ENCODE measurements around the gene IZUMO4. TPM values are rescaled to one million over a fixed set of nuclear protein-coding genes. Genes with fewer than 3 reads are reported as not detected.

The IZUMO4 gene
- total RNA-seq, 2 experiments from 2014 or later = 15.2 to 16.6 TPM

- Mint-ChIP-seq H3K4me3 (no peak overlapping the region), H3K4me1 (peaks cover 16% of the 10 kb centered on the region), H3K27ac (no peak overlapping the region), H3K27me3 (no peaks in the 10 kb centered on the region), H3K36me3 (ENCODE audit: low read depth) (peaks cover 31% of the 10 kb centered on the region), H3K9me3 (ENCODE audit: low read depth) (no peaks in the 10 kb centered on the region)
- ChIA-PET POLR2A (no interaction called here), CTCF (interaction anchor here (0.7 kb wide), 1 partner anchor 31 kb away, joined by 3 read pairs; no protein-coding TSS in a partner anchor)
- intact Hi-C loops (cut with DNase I, micrococcal nuclease) = loop anchor here in 1 of 2 experiments (10.0 kb wide), 1 partner anchor 834 kb away; the partner anchor contains the start of gene CIRBP
- no peak for DNase-seq
- no peak for ATAC-seq
Observed at GRCh38 chr19:2099054-2099501, 2.4 kb downstream of the IZUMO4 start.

GRCh38 chr19:2099937-2100718 is 3.4 kb downstream of the IZUMO4 start:
- DNase-seq = no peak
- Mint-ChIP-seq H3K4me1 (peaks cover 10% of the 10 kb centered on the region), H3K9me3 (ENCODE audit: low read depth) (no peaks in the 10 kb centered on the region), H3K36me3 (ENCODE audit: low read depth) (peaks cover 30% of the 10 kb centered on the region), H3K27me3 (no peaks in the 10 kb centered on the region), H3K4me3 (no peak overlapping the region), H3K27ac (no peak overlapping the region)
- ATAC-seq = no peak
- intact Hi-C loops (cut with DNase I, micrococcal nuclease) = loop anchor here in 1 of 2 experiments (10.0 kb wide), 1 partner anchor 835 kb away; the partner anchor contains the start of gene CIRBP
- POLR2A ChIA-PET = no interaction called here
- CTCF ChIA-PET = no interaction called here

GRCh38 chr19:2100719-2101061 is 4.0 kb downstream of the IZUMO4 start:
- POLR2A ChIA-PET = no interaction called here
- intact Hi-C loops (cut with DNase I, micrococcal nuclease) = no loop called here

GRCh38 chr19:2101417-2102335 is 5.0 kb downstream of the IZUMO4 start:
- Mint-ChIP-seq H3K36me3 (ENCODE audit: low read depth) (peaks cover 39% of the 10 kb centered on the region), H3K4me3 (no peak overlapping the region), H3K27ac (no peak overlapping the region), H3K4me1 (peaks cover 10% of the 10 kb centered on the region), H3K9me3 (ENCODE audit: low read depth) (no peaks in the 10 kb centered on the region), H3K27me3 (no peaks in the 10 kb centered on the region)
- POLR2A ChIA-PET = no interaction called here
- ATAC-seq = no peak
- DNase-seq = no peak
- CTCF ChIA-PET = no interaction called here
- intact Hi-C loops (cut with DNase I, micrococcal nuclease) = no loop called here

More at GRCh38 chr19:2100719-2101061, 4.0 kb downstream of the IZUMO4 start:
- Mint-ChIP-seq H3K4me1 (peaks cover 10% of the 10 kb centered on the region), H3K9me3 (ENCODE audit: low read depth) (no peaks in the 10 kb centered on the region), H3K27me3 (no peaks in the 10 kb centered on the region), H3K4me3 (no peak overlapping the region), H3K36me3 (ENCODE audit: low read depth) (peaks cover 32% of the 10 kb centered on the region), H3K27ac (no peak overlapping the region)
- ATAC-seq (no peak), DNase-seq (no peak)
- CTCF ChIA-PET = no interaction called here

GRCh38 chr19:2103045-2103707 is 6.5 kb downstream of the IZUMO4 start:
- ATAC-seq (no peak), DNase-seq (no peak)
- H3K27me3 Mint-ChIP-seq = no peaks in the 10 kb centered on the region
- H3K9me3 Mint-ChIP-seq (ENCODE audit: low read depth) = no peaks in the 10 kb centered on the region
- no peaks in the 10 kb centered on the region for H3K4me1 Mint-ChIP-seq
- POLR2A ChIA-PET = no interaction called here
- H3K27ac Mint-ChIP-seq = no peak overlapping the region
- CTCF ChIA-PET = no interaction called here
- peaks cover 48% of the 10 kb centered on the region for H3K36me3 Mint-ChIP-seq (ENCODE audit: low read depth)
- intact Hi-C loops (cut with DNase I, micrococcal nuclease) = no loop called here
- H3K4me3 Mint-ChIP-seq = no peak overlapping the region

- H3K4me1 Mint-ChIP-seq = no peaks in the 10 kb centered on the region
- H3K9me3 Mint-ChIP-seq (ENCODE audit: low read depth) = no peaks in the 10 kb centered on the region
- intact Hi-C loops (cut with DNase I, micrococcal nuclease) = no loop called here
- peaks cover 46% of the 10 kb centered on the region for H3K36me3 Mint-ChIP-seq (ENCODE audit: low read depth)
- H3K27me3 Mint-ChIP-seq = no peaks in the 10 kb centered on the region
- DNase-seq (no peak), ATAC-seq (no peak)
- ChIA-PET CTCF (interaction anchor here (0.5 kb wide), 1 partner anchor 208 kb away, joined by 4 read pairs; no protein-coding TSS in a partner anchor), POLR2A (no interaction called here)
- no peak overlapping the region for H3K27ac Mint-ChIP-seq
- H3K4me3 Mint-ChIP-seq = no peak overlapping the region
Observed at GRCh38 chr19:2108251-2109016, 11.7 kb downstream of the IZUMO4 start.

GRCh38 chr19:2109046-2109864 is 12.5 kb downstream of the IZUMO4 start:
- CTCF ChIA-PET = interaction anchor here (0.5 kb wide), 1 partner anchor 207 kb away, joined by 4 read pairs; no protein-coding TSS in a partner anchor
- H3K9me3 Mint-ChIP-seq (ENCODE audit: low read depth) = no peaks in the 10 kb centered on the region
- no peaks in the 10 kb centered on the region for H3K4me1 Mint-ChIP-seq
- H3K27ac Mint-ChIP-seq = no peak overlapping the region
- peaks cover 46% of the 10 kb centered on the region for H3K36me3 Mint-ChIP-seq (ENCODE audit: low read depth)
- no peak overlapping the region for H3K4me3 Mint-ChIP-seq
- POLR2A ChIA-PET = no interaction called here
- intact Hi-C loops (cut with DNase I, micrococcal nuclease) = no loop called here
- DNase-seq = no peak
- H3K27me3 Mint-ChIP-seq = no peaks in the 10 kb centered on the region
- no peak for ATAC-seq

- H3K27me3 Mint-ChIP-seq = no peaks in the 10 kb centered on the region
- H3K9me3 Mint-ChIP-seq (ENCODE audit: low read depth) = no peaks in the 10 kb centered on the region
- ChIA-PET POLR2A (no interaction called here), CTCF (no interaction called here)
- DNase-seq = no peak
- no peak overlapping the region for H3K27ac Mint-ChIP-seq
- ATAC-seq = no peak
- intact Hi-C loops (cut with DNase I, micrococcal nuclease) = no loop called here
- H3K4me1 Mint-ChIP-seq = no peaks in the 10 kb centered on the region
- no peak overlapping the region for H3K4me3 Mint-ChIP-seq
- H3K36me3 Mint-ChIP-seq (ENCODE audit: low read depth) = peaks cover 36% of the 10 kb centered on the region
Observed at GRCh38 chr19:2110822-2111221, 14.1 kb downstream of the IZUMO4 start.

GRCh38 chr19:2111425-2111824 is 14.7 kb downstream of the IZUMO4 start:
- Mint-ChIP-seq H3K27me3 (no peaks in the 10 kb centered on the region), H3K4me1 (no peaks in the 10 kb centered on the region), H3K27ac (no peak overlapping the region), H3K4me3 (no peak overlapping the region), H3K36me3 (ENCODE audit: low read depth) (peaks cover 31% of the 10 kb centered on the region), H3K9me3 (ENCODE audit: low read depth) (no peaks in the 10 kb centered on the region)
- CTCF ChIA-PET = no interaction called here
- POLR2A ChIA-PET = no interaction called here
- no peak for ATAC-seq
- intact Hi-C loops (cut with DNase I, micrococcal nuclease) = no loop called here
- no peak for DNase-seq

- POLR2A ChIA-PET = no interaction called here
- CTCF ChIA-PET = no interaction called here
- intact Hi-C loops (cut with DNase I, micrococcal nuclease) = no loop called here
- no peaks in the 10 kb centered on the region for H3K27me3 Mint-ChIP-seq
- H3K9me3 Mint-ChIP-seq (ENCODE audit: low read depth) = no peaks in the 10 kb centered on the region
- H3K4me1 Mint-ChIP-seq = no peaks in the 10 kb centered on the region
- DNase-seq (no peak), ATAC-seq (no peak)
- H3K27ac Mint-ChIP-seq = no peak overlapping the region
- peaks cover 27% of the 10 kb centered on the region for H3K36me3 Mint-ChIP-seq (ENCODE audit: low read depth)
- H3K4me3 Mint-ChIP-seq = no peak overlapping the region
Observed at GRCh38 chr19:2111886-2112285, 15.2 kb downstream of the IZUMO4 start.

Data from activated CD4-positive, alpha-beta T cell treated with anti-CD3 and anti-CD28 coated beads for 36 hours (primary cell).